GM12875 (cell line): ENCODE results near the gene RTN4RL2.

Experiments
- H3K4me3 ChIP-seq: one replicate; pipeline ENCODE4 v1.5.1; 2011; ENCODE audit warnings: low read depth, low read length, control low read depth
- TF ChIP-seq, protein P1 (sequence below): IDR thresholded peaks from 2 replicates; pipeline ENCODE4 v1.5.1; 2011; ENCODE audit warnings: low read depth, mild to moderate bottlenecking, control low read depth, inconsistent platforms, low read length, moderate library complexity, borderline replicate concordance; ENCODE audit not compliant: insufficient read depth

The RTN4RL2 gene

DNA sequence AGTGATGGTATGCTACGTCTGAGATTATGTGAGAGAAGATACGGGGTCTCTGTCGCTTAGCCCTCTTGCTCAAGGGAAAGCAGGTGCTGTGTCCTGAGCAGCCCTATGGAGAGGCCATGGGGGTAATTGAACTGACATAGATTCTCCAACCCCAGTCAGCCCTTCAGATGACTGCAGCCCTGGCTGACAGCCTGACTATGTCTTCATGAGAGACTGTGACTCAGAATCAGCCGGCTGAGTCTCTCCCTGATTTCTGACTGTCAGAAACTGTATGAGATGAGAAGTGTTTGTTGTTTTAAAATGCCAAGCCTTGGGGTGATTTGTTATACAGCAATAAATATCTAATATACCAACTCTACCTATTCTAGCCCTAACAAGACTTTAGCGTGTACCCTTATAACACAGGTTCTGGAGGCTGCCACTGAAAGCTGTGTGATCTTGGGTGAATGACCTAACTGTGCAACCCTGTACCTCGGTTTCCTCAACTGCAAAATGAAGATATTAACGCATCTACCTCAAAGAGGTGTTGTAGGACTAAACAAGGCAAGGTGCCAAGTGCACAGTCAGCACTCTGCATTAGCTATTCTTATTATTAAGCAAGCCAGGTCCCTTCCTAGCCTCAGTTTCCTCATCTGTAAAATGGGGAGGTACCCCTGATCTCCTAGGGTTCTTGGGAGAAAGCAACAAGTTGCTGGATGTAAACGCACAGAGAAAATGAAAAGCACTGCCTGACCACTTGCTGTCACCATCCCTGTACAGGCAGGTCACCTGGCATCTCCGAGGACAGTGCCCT, 30.3 kb downstream of the RTN4RL2 start:
- TF ChIP-seq, protein P1, sequence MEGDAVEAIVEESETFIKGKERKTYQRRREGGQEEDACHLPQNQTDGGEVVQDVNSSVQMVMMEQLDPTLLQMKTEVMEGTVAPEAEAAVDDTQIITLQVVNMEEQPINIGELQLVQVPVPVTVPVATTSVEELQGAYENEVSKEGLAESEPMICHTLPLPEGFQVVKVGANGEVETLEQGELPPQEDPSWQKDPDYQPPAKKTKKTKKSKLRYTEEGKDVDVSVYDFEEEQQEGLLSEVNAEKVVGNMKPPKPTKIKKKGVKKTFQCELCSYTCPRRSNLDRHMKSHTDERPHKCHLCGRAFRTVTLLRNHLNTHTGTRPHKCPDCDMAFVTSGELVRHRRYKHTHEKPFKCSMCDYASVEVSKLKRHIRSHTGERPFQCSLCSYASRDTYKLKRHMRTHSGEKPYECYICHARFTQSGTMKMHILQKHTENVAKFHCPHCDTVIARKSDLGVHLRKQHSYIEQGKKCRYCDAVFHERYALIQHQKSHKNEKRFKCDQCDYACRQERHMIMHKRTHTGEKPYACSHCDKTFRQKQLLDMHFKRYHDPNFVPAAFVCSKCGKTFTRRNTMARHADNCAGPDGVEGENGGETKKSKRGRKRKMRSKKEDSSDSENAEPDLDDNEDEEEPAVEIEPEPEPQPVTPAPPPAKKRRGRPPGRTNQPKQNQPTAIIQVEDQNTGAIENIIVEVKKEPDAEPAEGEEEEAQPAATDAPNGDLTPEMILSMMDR = no peak
- no peak overlapping the region for H3K4me3 ChIP-seq

DNA sequence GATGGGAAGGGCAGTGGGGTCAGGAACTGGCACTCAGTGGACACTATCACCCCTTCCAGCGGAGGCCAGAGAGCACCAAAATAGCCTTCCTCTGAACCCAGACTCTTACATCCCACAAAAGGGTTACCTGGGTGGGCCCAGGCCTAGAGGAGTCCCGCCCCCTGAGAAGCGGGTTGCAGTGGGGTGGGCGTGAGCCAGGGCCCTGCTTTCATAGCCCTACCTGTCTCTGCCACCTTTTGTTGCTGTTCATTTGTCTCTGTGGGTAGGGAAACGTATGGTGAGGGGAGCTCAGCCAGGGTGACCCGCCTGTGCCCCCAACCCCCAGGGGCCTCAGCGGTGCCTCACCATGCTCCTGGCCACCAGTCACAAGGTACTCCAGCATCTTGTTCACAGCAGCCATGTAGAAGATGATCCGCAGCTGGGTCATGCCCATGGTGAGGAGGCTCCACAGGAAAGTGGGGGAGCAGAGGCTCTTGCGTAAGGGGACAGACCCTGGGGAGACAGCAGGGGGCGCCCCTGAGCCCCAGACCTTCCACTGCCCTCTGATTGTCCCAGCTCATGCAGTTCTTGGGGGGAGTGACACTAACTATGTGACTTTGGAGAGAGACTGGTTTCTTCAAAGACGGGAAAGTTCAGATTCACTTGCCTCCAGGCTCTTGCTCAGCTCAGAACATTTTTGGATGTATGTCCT, 31.2 kb downstream of the RTN4RL2 start:
- H3K4me3 ChIP-seq = no peak overlapping the region
- TF ChIP-seq, protein P1 = peak; percentile 82

DNA sequence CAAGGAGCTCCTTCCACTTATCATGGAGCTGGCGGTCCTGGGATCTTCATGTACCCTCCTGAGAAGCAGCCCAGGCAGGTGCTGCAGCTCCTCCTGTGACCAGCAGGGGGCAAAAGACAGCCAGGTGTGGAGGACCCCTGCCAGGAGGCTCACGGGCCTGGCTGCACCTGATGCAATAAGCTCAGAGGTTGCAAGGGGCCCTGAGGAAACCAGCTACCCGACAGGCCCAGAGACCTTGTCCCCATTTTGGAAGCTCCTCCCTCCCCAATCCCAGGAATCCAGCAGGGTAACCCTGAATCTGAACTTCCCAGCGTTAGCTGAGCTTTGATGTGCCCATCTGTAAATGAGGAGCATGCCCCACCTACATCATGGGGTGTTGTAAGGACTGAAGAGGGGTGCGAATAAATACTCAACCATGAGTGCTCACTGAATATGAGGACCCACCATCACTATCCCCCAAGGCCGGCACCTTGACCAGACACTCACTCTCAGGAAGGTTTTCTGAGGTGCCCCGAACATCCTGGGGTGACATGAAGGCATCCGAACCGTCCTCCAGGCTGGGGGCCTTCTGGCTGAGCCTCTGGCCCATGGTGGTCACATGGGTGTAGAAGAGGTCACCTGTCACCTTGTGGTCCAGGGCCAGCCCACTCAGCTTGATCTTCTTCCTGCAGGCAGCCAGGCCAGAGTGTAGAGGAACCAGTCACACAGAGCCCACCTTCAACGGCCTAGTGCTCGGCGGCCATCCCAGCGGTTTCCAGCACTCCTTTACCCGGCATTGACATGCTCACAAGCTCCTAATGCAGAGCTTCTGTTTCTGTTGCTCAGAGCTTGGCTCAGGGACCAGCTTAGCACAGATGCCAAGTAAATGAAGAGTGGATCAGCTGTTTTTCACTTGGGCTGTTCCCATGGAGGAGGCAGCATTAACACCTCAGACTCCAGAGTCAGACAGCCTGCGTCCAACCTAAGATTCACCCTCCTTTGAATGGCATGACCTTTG, 33.5 kb downstream of the RTN4RL2 start:
- TF ChIP-seq, protein P1 = peak; percentile 93
- no peak overlapping the region for H3K4me3 ChIP-seq

DNA sequence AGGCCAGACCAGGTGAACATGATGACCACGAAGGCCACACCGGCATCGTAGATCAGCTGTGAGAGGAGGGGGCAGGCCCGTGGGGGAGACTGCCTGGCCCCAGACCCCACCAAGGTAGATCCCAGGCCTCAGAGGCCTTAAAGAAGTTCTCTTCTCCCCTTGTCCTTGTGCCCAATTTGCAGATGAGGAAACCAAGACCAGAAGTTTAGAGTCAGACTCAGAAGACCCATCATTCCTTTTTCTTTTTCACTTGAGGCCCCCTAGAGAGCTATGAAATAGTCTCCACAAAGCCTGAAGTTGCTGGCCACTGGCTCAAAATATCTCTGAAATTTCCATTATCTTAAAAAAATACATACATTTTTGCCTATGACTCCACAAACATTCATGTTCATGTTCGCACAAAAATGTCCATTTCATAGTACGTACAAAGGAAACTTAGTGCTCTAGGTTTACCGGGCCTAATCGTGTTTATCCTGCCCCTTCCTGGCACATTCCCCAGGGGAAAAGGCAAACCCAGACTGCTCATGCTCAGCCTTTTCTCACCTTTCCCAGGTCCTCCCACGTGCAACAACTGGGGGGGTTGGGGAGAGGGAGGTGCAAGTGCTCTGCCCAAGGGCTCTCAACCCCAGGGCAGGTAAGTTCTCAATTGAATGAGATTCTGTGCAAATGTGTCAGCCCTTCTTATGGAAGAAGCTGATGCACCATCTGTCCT, 35.9 kb downstream of the RTN4RL2 start:
- TF ChIP-seq, protein P1 = no peak
- H3K4me3 ChIP-seq = no peak overlapping the region

DNA sequence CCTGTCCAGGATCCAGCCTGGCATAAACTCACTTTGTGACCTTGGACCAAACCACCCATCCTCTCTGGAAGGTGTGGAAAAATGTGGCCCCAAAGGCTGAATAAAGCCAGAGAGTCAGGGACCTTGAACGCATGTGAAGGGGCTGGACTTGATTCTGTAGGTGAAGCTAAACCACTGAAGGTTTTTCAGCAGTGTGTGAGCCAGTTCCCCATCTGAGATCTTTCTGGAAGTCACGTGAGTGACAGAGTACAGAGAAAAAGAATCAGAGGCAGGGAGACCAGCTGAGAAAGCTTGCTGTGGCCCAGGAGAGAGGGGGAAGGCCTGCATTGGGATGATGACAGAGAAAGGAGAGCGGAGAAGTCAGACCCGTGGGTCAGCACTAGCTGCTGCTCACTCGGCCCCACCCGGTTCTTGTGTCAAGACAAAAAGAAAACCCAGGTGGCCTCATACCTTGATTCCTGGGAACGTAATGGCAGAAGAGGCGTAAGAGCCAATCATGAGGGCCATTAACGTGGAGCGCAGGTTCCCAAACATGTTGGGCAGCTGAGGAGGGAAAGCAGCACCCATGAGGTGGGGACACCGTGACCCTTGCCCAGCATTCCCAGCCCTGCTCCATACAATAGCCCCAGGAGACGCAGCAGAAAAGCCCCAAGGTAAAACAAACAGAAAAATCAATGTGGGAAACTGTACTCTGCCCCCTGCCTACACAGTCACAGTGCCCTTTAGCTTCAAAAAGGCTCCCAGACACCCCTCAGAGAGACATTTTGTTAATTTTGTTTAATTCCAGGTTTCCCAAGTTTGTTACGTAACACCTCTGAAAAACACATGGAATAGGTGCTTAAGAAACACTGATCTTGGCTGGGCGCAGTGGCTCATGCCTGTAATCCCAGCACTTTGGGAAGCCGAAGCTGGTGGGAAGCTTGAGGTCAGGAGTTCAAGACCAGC, 37.2 kb downstream of the RTN4RL2 start:
- no peak overlapping the region for H3K4me3 ChIP-seq
- TF ChIP-seq, protein P1 = no peak
